ENCODE measurements around the gene SLC6A3. TPM values are rescaled to one million over a fixed set of nuclear protein-coding genes. Genes with fewer than 3 reads are reported as not detected.

The SLC6A3 gene
- total and polyA plus RNA-seq, 2 donors (not counting 1 experiment from before 2014, with no cell fraction given): not detected

- Histone ChIP-seq H3K4me1 (ENCODE audit: control insufficient read depth, extremely low read depth, insufficient read depth, low read length) (no peaks in the 10 kb centered on the region), H4K20me1 (ENCODE audit: control insufficient read depth, extremely low read depth, insufficient read depth, low read length) (no peaks in the 10 kb centered on the region), H3K27ac (ENCODE audit: insufficient read depth, low read length) (no peak overlapping the region), H3K4me2 (ENCODE audit: extremely low read depth, insufficient read depth, low read length) (no peak overlapping the region), H3K79me2 (ENCODE audit: control insufficient read depth, insufficient read depth, low read length) (no peaks in the 10 kb centered on the region), H2AFZ (ENCODE audit: low read length) (no peak overlapping the region), H3K9me3 (ENCODE audit: control insufficient read depth, insufficient read depth, low read depth, low read length) (no peaks in the 10 kb centered on the region), H3K4me3 (replicated peaks in 1 of 4; ENCODE audit: control extremely low read depth in 1 of 4, insufficient read depth in 1 of 4, low read depth in 3 of 4, low read length in 4 of 4) (no peak overlapping the region), H3K27me3 (ENCODE audit: control insufficient read depth, insufficient read depth, low read length) (no peaks in the 10 kb centered on the region), H3K36me3 (ENCODE audit: control insufficient read depth, insufficient read depth, low read length) (no peaks in the 10 kb centered on the region), H3K9ac (ENCODE audit: insufficient read depth, low read length) (no peak overlapping the region)
- DNase-seq (ENCODE audit: low read depth in 2 of 2): no peak
- TF ChIP-seq, protein P1, sequence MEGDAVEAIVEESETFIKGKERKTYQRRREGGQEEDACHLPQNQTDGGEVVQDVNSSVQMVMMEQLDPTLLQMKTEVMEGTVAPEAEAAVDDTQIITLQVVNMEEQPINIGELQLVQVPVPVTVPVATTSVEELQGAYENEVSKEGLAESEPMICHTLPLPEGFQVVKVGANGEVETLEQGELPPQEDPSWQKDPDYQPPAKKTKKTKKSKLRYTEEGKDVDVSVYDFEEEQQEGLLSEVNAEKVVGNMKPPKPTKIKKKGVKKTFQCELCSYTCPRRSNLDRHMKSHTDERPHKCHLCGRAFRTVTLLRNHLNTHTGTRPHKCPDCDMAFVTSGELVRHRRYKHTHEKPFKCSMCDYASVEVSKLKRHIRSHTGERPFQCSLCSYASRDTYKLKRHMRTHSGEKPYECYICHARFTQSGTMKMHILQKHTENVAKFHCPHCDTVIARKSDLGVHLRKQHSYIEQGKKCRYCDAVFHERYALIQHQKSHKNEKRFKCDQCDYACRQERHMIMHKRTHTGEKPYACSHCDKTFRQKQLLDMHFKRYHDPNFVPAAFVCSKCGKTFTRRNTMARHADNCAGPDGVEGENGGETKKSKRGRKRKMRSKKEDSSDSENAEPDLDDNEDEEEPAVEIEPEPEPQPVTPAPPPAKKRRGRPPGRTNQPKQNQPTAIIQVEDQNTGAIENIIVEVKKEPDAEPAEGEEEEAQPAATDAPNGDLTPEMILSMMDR (conservative IDR thresholded peaks at IDR 0.05 in 1 of 2, IDR thresholded peaks at IDR 0.05 in 1 of 2; ENCODE audit: low read depth in 1 of 2, low read length in 2 of 2): no peak
- TF ChIP-seq EZH2 (IDR thresholded peaks at IDR 0.05; ENCODE audit: low read length, missing control alignments): no peak
Measured at GRCh38 chr5:1413611-1414241, 31.5 kb downstream of the SLC6A3 start.

- Histone ChIP-seq H2AFZ (ENCODE audit: low read length) (no peak overlapping the region), H3K79me2 (ENCODE audit: control insufficient read depth, insufficient read depth, low read length) (no peaks in the 10 kb centered on the region), H4K20me1 (ENCODE audit: control insufficient read depth, extremely low read depth, insufficient read depth, low read length) (no peaks in the 10 kb centered on the region), H3K36me3 (ENCODE audit: control insufficient read depth, insufficient read depth, low read length) (no peaks in the 10 kb centered on the region), H3K4me3 (replicated peaks in 1 of 4; ENCODE audit: control extremely low read depth in 1 of 4, insufficient read depth in 1 of 4, low read depth in 3 of 4, low read length in 4 of 4) (no peak overlapping the region), H3K27me3 (ENCODE audit: control insufficient read depth, insufficient read depth, low read length) (no peaks in the 10 kb centered on the region), H3K4me2 (ENCODE audit: extremely low read depth, insufficient read depth, low read length) (no peak overlapping the region), H3K27ac (ENCODE audit: insufficient read depth, low read length) (no peak overlapping the region), H3K9ac (ENCODE audit: insufficient read depth, low read length) (no peak overlapping the region), H3K9me3 (ENCODE audit: control insufficient read depth, insufficient read depth, low read depth, low read length) (no peaks in the 10 kb centered on the region), H3K4me1 (ENCODE audit: control insufficient read depth, extremely low read depth, insufficient read depth, low read length) (no peaks in the 10 kb centered on the region)
- TF ChIP-seq, protein P1 (conservative IDR thresholded peaks at IDR 0.05 in 1 of 2, IDR thresholded peaks at IDR 0.05 in 1 of 2; ENCODE audit: low read depth in 1 of 2, low read length in 2 of 2): no peak
- no peak for TF ChIP-seq EZH2 (IDR thresholded peaks at IDR 0.05; ENCODE audit: low read length, missing control alignments)
- DNase-seq (ENCODE audit: low read depth in 2 of 2): no peak
Measured at GRCh38 chr5:1413211-1413610, 32.0 kb downstream of the SLC6A3 start.

DNA sequence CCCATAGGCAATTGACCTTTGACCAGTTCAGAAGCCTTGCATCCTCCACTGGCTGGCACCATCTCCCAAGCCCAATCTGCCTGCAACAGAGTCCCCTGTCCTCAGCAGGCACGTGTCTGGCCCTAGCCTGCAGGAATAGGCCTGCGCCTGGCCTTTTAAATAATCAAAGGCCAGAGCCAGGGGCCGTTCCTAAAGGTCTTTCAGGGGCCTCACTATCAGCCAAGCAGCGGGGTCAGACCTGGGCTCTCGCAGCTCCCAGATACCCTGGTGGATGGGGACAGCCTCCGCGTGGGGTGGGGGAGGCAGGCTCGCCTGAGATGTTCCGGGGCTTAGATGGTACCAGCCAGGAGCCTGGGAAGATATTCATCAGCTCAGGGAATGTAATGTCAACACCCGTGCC lies 32.6 kb downstream of the SLC6A3 start:
- Histone ChIP-seq H3K27me3 (ENCODE audit: control insufficient read depth, insufficient read depth, low read length) (no peaks in the 10 kb centered on the region), H3K9ac (ENCODE audit: insufficient read depth, low read length) (no peak overlapping the region)

More for the DNA sequence above, 32.6 kb downstream of the SLC6A3 start:
- no peak for TF ChIP-seq EZH2 (IDR thresholded peaks at IDR 0.05; ENCODE audit: low read length, missing control alignments)
- TF ChIP-seq, protein P1 (conservative IDR thresholded peaks at IDR 0.05 in 1 of 2, IDR thresholded peaks at IDR 0.05 in 1 of 2; ENCODE audit: low read depth in 1 of 2, low read length in 2 of 2): no peak
- H3K4me3 ChIP-seq (replicated peaks in 1 of 4; ENCODE audit: control extremely low read depth in 1 of 4, insufficient read depth in 1 of 4, low read depth in 3 of 4, low read length in 4 of 4): no peak overlapping the region
- H3K4me1 ChIP-seq (ENCODE audit: control insufficient read depth, extremely low read depth, insufficient read depth, low read length): no peaks in the 10 kb centered on the region
- DNase-seq (ENCODE audit: low read depth in 2 of 2): no peak
- no peak overlapping the region for H3K4me2 ChIP-seq (ENCODE audit: extremely low read depth, insufficient read depth, low read length)
- no peaks in the 10 kb centered on the region for H4K20me1 ChIP-seq (ENCODE audit: control insufficient read depth, extremely low read depth, insufficient read depth, low read length)
- H2AFZ ChIP-seq (ENCODE audit: low read length): no peak overlapping the region
- H3K9me3 ChIP-seq (ENCODE audit: control insufficient read depth, insufficient read depth, low read depth, low read length): no peaks in the 10 kb centered on the region
- H3K79me2 ChIP-seq (ENCODE audit: control insufficient read depth, insufficient read depth, low read length): no peaks in the 10 kb centered on the region
- H3K36me3 ChIP-seq (ENCODE audit: control insufficient read depth, insufficient read depth, low read length): no peaks in the 10 kb centered on the region
- no peak overlapping the region for H3K27ac ChIP-seq (ENCODE audit: insufficient read depth, low read length)

Data from fibroblast of lung (primary cell).